Skeletal muscle satellite cell (primary cell): ENCODE data around the gene SEMA3A.
A peak's percentile ranks its signal among the peaks of the same experiment; 100 is the strongest.
"Not testable (repeated sequence)": the region's sequence is repeated elsewhere in the genome, so short reads cannot be mapped to it uniquely, and the experiment has no call there.

Source experiments
- H3K27me3 ChIP-seq: 2 replicates; pipeline ENCODE4 v1.7.0; 2013; ENCODE audit warnings: low read length; ENCODE audit not compliant: control insufficient read depth, insufficient read depth
- H3K36me3 ChIP-seq: 2 replicates; pipeline ENCODE4 v1.7.0; 2013; ENCODE audit warnings: mild to moderate bottlenecking, control low read depth, low read length; ENCODE audit not compliant: insufficient read depth
- H3K4me1 ChIP-seq: 2 replicates; pipeline ENCODE4 v1.7.0; 2013; ENCODE audit warnings: low read length; ENCODE audit not compliant: control insufficient read depth, insufficient read depth
- H3K4me2 ChIP-seq: 2 replicates; pipeline ENCODE4 v1.7.0; 2013; ENCODE audit warnings: mild to moderate bottlenecking, low read length
- H3K4me3 ChIP-seq: 2 replicates; pipeline ENCODE4 v1.7.0; 2013; ENCODE audit warnings: low read length
- H3K9ac ChIP-seq: 2 replicates; pipeline ENCODE4 v1.7.0; 2013; ENCODE audit warnings: mild to moderate bottlenecking, low read depth, low read length, moderate library complexity
- H3K9me3 ChIP-seq: replicated peaks from 2 replicates; pipeline ENCODE4 v1.7.0; 2013; ENCODE audit warnings: mild to moderate bottlenecking, control low read depth, low read length

The SEMA3A gene

GRCh38 chr7:84218681-84219080 is 24.1 kb upstream of the SEMA3A start:
- Histone ChIP-seq H3K4me2 (no peak overlapping the region), H3K27me3 (no peaks in the 10 kb centered on the region), H3K4me3 (no peak overlapping the region), H3K9me3 (peaks cover 5% of the 10 kb centered on the region), H3K36me3 (no peaks in the 10 kb centered on the region), H3K9ac (no peak overlapping the region), H3K4me1 (no peaks in the 10 kb centered on the region)

GRCh38 chr7:84216472-84216871 is 21.9 kb upstream of the SEMA3A start:
- no peak overlapping the region for H3K4me3 ChIP-seq
- no peak overlapping the region for H3K4me2 ChIP-seq
- peaks cover 5% of the 10 kb centered on the region for H3K9me3 ChIP-seq
- H3K9ac ChIP-seq: no peak overlapping the region
- H3K36me3 ChIP-seq: no peaks in the 10 kb centered on the region
- H3K4me1 ChIP-seq: no peaks in the 10 kb centered on the region
- H3K27me3 ChIP-seq: no peaks in the 10 kb centered on the region

- not testable (repeated sequence) for H3K36me3 ChIP-seq, H3K9ac ChIP-seq, H3K9me3 ChIP-seq, H3K4me1 ChIP-seq, H3K4me3 ChIP-seq, H3K27me3 ChIP-seq, H3K4me2 ChIP-seq
Observed at GRCh38 chr7:84214757-84215156, 20.2 kb upstream of the SEMA3A start.

- H3K9ac ChIP-seq: no peak overlapping the region
- H3K4me1 ChIP-seq: no peaks in the 10 kb centered on the region
- no peaks in the 10 kb centered on the region for H3K9me3 ChIP-seq
- no peaks in the 10 kb centered on the region for H3K36me3 ChIP-seq
- H3K4me3 ChIP-seq: no peak overlapping the region
- H3K4me2 ChIP-seq: no peak overlapping the region
- no peaks in the 10 kb centered on the region for H3K27me3 ChIP-seq
Observed at GRCh38 chr7:84210301-84210700, 15.7 kb upstream of the SEMA3A start.

- Histone ChIP-seq H3K9ac (no peak overlapping the region), H3K27me3 (no peaks in the 10 kb centered on the region), H3K36me3 (no peaks in the 10 kb centered on the region), H3K4me1 (no peaks in the 10 kb centered on the region), H3K9me3 (no peaks in the 10 kb centered on the region), H3K4me2 (no peak overlapping the region), H3K4me3 (no peak overlapping the region)
Observed at GRCh38 chr7:84209006-84209405, 14.4 kb upstream of the SEMA3A start.

- H3K27me3 ChIP-seq: no peaks in the 10 kb centered on the region
- no peaks in the 10 kb centered on the region for H3K4me1 ChIP-seq
- no peak overlapping the region for H3K9ac ChIP-seq
- H3K9me3 ChIP-seq: no peaks in the 10 kb centered on the region
- no peaks in the 10 kb centered on the region for H3K36me3 ChIP-seq
- H3K4me3 ChIP-seq: no peak overlapping the region
- no peak overlapping the region for H3K4me2 ChIP-seq
Observed at GRCh38 chr7:84207615-84208014, 13.0 kb upstream of the SEMA3A start.

- H3K36me3 ChIP-seq: no peaks in the 10 kb centered on the region
Observed at GRCh38 chr7:84207025-84207424, 12.4 kb upstream of the SEMA3A start.

GRCh38 chr7:84204655-84205054 is 10.1 kb upstream of the SEMA3A start:
- no peaks in the 10 kb centered on the region for H3K27me3 ChIP-seq
- peaks cover 5% of the 10 kb centered on the region for H3K4me1 ChIP-seq
- no peaks in the 10 kb centered on the region for H3K9me3 ChIP-seq
- no peak overlapping the region for H3K4me3 ChIP-seq
- H3K4me2 ChIP-seq: no peak overlapping the region
- H3K36me3 ChIP-seq: no peaks in the 10 kb centered on the region
- H3K9ac ChIP-seq: no peak overlapping the region

More at GRCh38 chr7:84207025-84207424, 12.4 kb upstream of the SEMA3A start:
- no peak overlapping the region for H3K9ac ChIP-seq
- H3K4me3 ChIP-seq: no peak overlapping the region
- no peak overlapping the region for H3K4me2 ChIP-seq
- H3K4me1 ChIP-seq: no peaks in the 10 kb centered on the region
- H3K27me3 ChIP-seq: no peaks in the 10 kb centered on the region
- no peaks in the 10 kb centered on the region for H3K9me3 ChIP-seq

- Histone ChIP-seq H3K9me3 (no peaks in the 10 kb centered on the region), H3K4me1 (peaks cover 5% of the 10 kb centered on the region), H3K27me3 (no peaks in the 10 kb centered on the region), H3K36me3 (no peaks in the 10 kb centered on the region), H3K4me2 (no peak overlapping the region), H3K9ac (no peak overlapping the region), H3K4me3 (no peak overlapping the region)
Observed at GRCh38 chr7:84202855-84203254, 8.3 kb upstream of the SEMA3A start.

GRCh38 chr7:84200859-84201258 is 6.3 kb upstream of the SEMA3A start:
- no peaks in the 10 kb centered on the region for H3K9me3 ChIP-seq
- no peaks in the 10 kb centered on the region for H3K27me3 ChIP-seq
- no peak overlapping the region for H3K9ac ChIP-seq
- no peak overlapping the region for H3K4me3 ChIP-seq
- H3K36me3 ChIP-seq: no peaks in the 10 kb centered on the region
- no peak overlapping the region for H3K4me2 ChIP-seq
- H3K4me1 ChIP-seq: peaks cover 8% of the 10 kb centered on the region

GRCh38 chr7:84199216-84199615 is 4.6 kb upstream of the SEMA3A start:
- H3K4me1 ChIP-seq: peaks cover 16% of the 10 kb centered on the region
- H3K4me2 ChIP-seq: no peak overlapping the region
- H3K36me3 ChIP-seq: no peaks in the 10 kb centered on the region
- no peak overlapping the region for H3K4me3 ChIP-seq
- no peaks in the 10 kb centered on the region for H3K9me3 ChIP-seq
- no peak overlapping the region for H3K9ac ChIP-seq
- no peaks in the 10 kb centered on the region for H3K27me3 ChIP-seq

- Histone ChIP-seq H3K4me3 (peak overlapping the region; percentile 56), H3K9ac (no peak overlapping the region), H3K9me3 (no peaks in the 10 kb centered on the region), H3K36me3 (no peaks in the 10 kb centered on the region), H3K4me2 (peak overlapping the region; percentile 71), H3K4me1 (peaks cover 16% of the 10 kb centered on the region), H3K27me3 (no peaks in the 10 kb centered on the region)
Observed at GRCh38 chr7:84196084-84196503, 1.5 kb upstream of the SEMA3A start.
